SK-N-MC (cell line): Measurements from ENCODE around the gene SYCE3.

Experiments
- DNase-seq: peaks from one replicate; pipeline ENCODE4 v3.0.0-alpha.2; 2011; ENCODE audit warnings: low read depth, low spot score
- H3K27ac ChIP-seq: fragments of 200-600 bp; sonication (generic); 2 replicates; pipeline ENCODE4 v1.5.1; 2016; ENCODE audit warnings: mixed run types
- H3K36me3 ChIP-seq: fragments of 200-600 bp; sonication (generic); 2 replicates; pipeline ENCODE4 v1.6.1; 2017; ENCODE audit warnings: antibody characterized with exemption, low read length, mixed read lengths; ENCODE audit not compliant: insufficient read depth
- H3K4me3 ChIP-seq: fragments of 200-600 bp; sonication (generic); 2 replicates; pipeline ENCODE4 v1.5.1; 2016
- H3K9ac ChIP-seq: fragments of 200-600 bp; sonication (generic); 2 replicates; pipeline ENCODE4 v1.8.0; 2017; ENCODE audit warnings: mixed run types, mixed read lengths; ENCODE audit not compliant: insufficient read length
- H3K9me3 ChIP-seq: fragments of 200-600 bp; sonication (generic); 2 replicates; pipeline ENCODE4 v1.6.1; 2017; ENCODE audit warnings: low read depth, mild to moderate bottlenecking, antibody characterized with exemption, low read length, moderate library complexity, mixed read lengths
- EZH2 ChIP-seq: fragments of 200-600 bp; sonication (generic); IDR thresholded peaks from one replicate; pipeline ENCODE4 v1.6.1; 2017; ENCODE audit warnings: antibody characterized with exemption
- FOXP2 ChIP-seq: optimal IDR thresholded peaks from 2 replicates; pipeline ENCODE3; 2011; ENCODE audit warnings: mild to moderate bottlenecking, moderate library complexity; ENCODE audit not compliant: insufficient read depth; ENCODE audit errors: extremely low read length, control extremely low read depth
- POLR2AphosphoS5 ChIP-seq: IDR thresholded peaks from 2 replicates; pipeline ENCODE4 v1.6.1; 2012; ENCODE audit warnings: mild to moderate bottlenecking, low read depth, low read length, borderline replicate concordance

The SYCE3 gene

DNA sequence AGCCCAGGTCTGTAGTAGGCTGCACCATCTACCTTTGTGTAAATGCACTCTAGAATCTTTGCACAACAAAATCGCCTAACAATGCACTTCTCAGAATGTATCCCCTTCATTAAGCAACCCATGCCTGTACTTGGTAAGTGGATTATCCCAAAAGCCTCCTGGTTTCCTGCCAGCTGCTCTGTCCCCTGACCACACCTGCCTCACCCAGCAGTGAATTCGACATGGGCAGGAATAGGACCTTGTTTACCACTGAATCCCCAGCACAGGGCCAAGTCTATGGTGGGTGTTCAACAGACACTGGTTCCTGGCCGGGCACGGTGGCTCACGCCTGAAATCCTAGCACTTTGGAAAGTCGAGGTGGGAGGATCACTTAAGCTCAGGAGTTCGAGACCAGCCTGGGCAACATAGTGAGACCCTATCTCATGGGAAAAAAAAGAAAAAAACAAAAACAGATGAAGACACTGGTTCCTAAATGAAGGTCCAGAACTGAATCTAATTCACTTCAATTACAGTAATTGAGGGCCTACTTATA, 5.1 kb upstream of the SYCE3 start:
- TF ChIP-seq POLR2AphosphoS5 (no peak), FOXP2 (no peak), EZH2 (no peak)
- H3K9me3 ChIP-seq, result no peaks in the 10 kb centered on the region
- no peak overlapping the region for H3K4me3 ChIP-seq
- no peaks in the 10 kb centered on the region; the same call in 1 of the 2 replicates for H3K36me3 ChIP-seq
- H3K27ac ChIP-seq, result no peak overlapping the region
- no peak overlapping the region for H3K9ac ChIP-seq
- DNase-seq, result no peak

DNA sequence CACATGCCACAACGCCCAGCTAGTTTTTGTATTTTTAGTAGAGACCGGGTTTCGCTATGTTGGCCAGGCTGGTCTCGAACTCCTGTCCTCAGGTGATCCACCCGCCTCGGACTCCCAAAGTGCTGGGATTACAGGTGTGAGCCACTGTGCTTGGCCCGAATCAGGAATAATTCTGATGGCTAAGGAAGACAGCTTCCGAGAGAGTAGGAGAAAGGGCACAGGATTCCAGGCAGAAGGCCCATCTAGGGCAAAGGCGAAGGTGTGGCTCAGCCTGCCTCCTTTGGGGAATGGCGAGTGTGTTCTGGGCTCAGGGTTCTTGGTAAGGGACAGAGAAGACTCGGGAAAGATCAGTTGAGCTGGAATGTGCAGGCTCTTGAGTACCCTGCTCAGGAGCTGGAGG, 1.6 kb upstream of the SYCE3 start:
- Histone ChIP-seq H3K9ac (no peak overlapping the region), H3K9me3 (no peaks in the 10 kb centered on the region), H3K4me3 (no peak overlapping the region), H3K36me3 (no peaks in the 10 kb centered on the region), H3K27ac (no peak overlapping the region)
- TF ChIP-seq EZH2 (no peak), FOXP2 (no peak), POLR2AphosphoS5 (no peak)
- DNase-seq, result no peak

DNA sequence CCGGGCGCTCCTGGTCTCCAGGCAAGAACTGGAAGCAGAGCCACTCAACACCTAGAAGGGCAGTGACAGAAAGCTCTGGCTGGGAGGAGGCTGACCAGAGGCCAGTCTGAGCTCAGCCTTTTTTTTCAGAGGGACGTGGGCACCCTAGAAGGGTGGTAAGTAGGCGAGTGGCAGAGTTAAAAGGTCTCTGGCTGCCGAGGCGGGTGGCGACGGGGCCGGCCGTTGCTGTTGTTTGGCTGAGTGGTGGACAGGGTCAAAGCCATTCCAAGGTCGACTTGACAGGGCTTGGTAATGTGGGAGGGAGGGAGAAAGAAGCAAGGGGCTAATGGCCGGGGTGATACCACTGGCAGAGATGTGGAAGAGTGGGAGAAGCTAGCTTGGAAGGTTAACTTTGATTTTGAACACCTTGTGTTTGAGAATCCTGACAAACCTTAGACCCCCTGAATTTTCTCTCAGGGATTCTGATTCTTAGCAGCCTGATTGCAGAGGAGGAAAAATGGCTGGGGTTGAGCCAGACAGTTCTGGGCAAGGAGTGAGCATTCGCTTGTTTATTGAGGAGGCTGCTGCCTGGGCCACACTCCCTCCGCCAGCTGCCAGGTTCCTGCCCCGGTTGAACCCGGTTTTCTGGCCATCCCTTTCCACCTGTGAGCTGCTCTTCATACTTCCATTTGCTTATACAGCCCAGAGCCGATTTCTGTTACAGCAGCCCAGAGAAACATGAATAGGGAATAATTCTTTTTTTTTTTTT, 868 bp upstream of the SYCE3 start:
- peak overlapping the region; percentile 89 for H3K4me3 ChIP-seq
- H3K27ac ChIP-seq, result no peak overlapping the region
- H3K9me3 ChIP-seq, result no peaks in the 10 kb centered on the region
- no peak for TF ChIP-seq FOXP2
- TF ChIP-seq EZH2, result no peak
- TF ChIP-seq POLR2AphosphoS5, result no peak
- H3K9ac ChIP-seq, result peak overlapping the region; percentile 72
- no peak for DNase-seq
- H3K36me3 ChIP-seq, result no peaks in the 10 kb centered on the region

DNA sequence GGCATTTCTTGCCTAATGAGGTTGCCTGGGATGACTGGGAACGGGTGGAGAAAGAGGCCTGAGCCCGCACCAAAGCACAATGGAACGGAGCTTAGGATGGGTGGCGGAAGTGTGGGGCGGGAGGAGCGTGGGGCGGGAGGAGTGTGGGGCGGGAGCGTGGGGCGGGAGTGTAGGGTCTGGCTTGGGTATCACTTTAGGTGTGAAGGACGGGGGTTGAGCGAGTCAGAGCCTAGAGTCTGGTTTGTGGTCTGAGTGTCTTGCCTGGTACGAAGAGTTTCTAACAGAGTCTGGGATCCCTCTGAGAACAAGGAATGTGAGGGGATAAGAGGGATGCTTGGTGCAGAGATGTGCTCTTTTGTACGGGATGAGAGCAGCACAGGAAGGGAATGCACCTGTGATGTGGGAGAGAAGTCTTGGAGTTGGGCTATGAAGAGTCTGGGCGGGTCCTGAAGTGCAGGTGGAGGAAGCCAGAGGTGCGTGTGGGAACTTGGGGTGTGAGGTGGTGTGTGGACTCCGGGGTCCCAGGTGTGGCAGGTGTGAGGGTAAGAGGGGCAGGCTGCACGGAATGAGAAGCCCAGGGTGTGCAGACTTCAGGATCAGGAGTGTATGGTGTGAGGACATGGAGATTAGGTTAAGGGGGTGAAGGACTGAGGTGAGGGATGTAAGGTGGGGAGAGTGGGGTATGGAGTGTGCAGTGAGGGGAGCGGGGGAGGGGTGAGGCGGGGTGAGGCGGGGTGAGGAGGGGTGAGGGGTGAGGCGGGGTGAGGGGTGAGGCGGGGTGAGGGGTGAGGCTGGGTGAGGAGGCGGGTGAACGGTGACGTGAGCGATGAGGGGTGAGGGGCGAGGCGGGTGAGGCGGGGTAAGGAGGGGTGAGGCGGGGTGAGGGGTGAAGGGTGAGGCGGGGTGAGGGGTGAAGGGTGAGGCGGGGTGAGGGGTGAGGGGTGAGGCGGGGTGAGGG, 1.0 kb downstream of the SYCE3 start:
- H3K9ac ChIP-seq, result no peak overlapping the region

DNA sequence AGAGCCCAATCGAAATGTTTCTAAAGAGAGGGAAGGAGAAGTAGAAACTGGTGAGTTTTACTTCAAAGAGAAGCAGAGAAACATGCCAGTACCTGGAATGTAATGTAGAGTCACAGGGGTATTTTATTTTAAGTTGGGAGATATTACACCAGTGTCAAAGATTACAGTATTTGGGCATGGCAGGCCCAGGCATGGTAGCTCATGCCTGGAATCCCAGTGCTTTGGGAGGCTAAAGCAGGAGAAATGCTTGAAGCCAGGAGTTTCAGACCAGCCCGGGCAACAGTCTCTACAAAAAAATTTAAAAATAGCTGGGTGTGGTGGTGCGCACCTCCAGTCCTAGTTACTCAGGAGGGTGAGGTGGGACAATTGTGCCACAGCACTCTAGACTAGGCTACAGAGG, 2.7 kb downstream of the SYCE3 start:
- no peak overlapping the region for H3K27ac ChIP-seq
- TF ChIP-seq EZH2 (no peak), FOXP2 (no peak), POLR2AphosphoS5 (no peak)
- H3K9ac ChIP-seq, result no peak overlapping the region
- no peak overlapping the region for H3K4me3 ChIP-seq
- no peaks in the 10 kb centered on the region for H3K9me3 ChIP-seq
- no peaks in the 10 kb centered on the region for H3K36me3 ChIP-seq
- DNase-seq, result no peak

More for the DNA sequence above, 1.0 kb downstream of the SYCE3 start:
- Histone ChIP-seq H3K27ac (no peak overlapping the region), H3K4me3 (no peak overlapping the region), H3K9me3 (no peaks in the 10 kb centered on the region), H3K36me3 (no peaks in the 10 kb centered on the region)
- TF ChIP-seq EZH2 (no peak), POLR2AphosphoS5 (no peak), FOXP2 (no peak)
- DNase-seq, result no peak

DNA sequence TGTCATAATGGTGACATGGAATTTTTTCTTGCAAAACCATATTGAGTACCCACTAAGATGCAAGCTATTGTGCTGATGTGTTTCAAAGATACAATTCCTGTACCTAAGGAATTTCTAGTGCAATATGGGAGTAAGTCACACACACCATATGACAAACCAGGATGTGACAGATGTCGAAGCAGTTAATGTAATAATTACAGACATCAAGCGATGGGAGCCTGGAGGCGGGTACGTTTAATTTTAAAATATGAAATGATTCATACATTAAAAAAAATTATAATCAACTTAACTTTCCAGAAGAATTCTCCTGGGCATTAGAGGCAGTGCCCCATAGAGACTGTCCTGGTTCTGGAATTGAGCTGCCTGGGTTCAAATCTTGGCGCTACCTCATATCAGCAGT, 6.0 kb downstream of the SYCE3 start:
- Histone ChIP-seq H3K9ac (no peak overlapping the region), H3K27ac (no peak overlapping the region), H3K9me3 (no peaks in the 10 kb centered on the region), H3K4me3 (no peak overlapping the region), H3K36me3 (no peaks in the 10 kb centered on the region)
- TF ChIP-seq POLR2AphosphoS5 (no peak), EZH2 (no peak), FOXP2 (no peak)
- no peak for DNase-seq

DNA sequence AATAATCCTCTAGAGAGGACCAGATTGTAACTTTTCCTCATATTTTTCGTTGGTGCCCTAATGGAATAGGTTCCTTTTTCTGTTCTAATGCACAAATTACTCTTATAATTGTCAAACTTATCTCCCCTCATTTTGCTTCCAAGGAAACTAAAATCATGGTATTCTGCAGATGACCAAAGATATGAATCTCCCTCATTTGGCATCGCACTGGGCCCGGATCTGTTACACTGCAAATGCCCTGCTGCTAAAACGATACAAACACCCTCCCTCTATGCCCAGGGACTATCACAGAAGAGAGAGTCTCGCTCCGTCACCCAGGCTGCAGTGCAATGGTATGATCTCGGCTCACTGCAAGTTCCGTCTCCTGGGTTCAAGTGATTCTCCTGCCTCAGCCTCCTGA, 9.4 kb downstream of the SYCE3 start:
- TF ChIP-seq POLR2AphosphoS5, result no peak
- TF ChIP-seq EZH2, result no peak
- no peak for TF ChIP-seq FOXP2
- Histone ChIP-seq H3K36me3 (no peaks in the 10 kb centered on the region), H3K9ac (no peak overlapping the region), H3K4me3 (no peak overlapping the region), H3K27ac (no peak overlapping the region), H3K9me3 (no peaks in the 10 kb centered on the region)
- no peak for DNase-seq

DNA sequence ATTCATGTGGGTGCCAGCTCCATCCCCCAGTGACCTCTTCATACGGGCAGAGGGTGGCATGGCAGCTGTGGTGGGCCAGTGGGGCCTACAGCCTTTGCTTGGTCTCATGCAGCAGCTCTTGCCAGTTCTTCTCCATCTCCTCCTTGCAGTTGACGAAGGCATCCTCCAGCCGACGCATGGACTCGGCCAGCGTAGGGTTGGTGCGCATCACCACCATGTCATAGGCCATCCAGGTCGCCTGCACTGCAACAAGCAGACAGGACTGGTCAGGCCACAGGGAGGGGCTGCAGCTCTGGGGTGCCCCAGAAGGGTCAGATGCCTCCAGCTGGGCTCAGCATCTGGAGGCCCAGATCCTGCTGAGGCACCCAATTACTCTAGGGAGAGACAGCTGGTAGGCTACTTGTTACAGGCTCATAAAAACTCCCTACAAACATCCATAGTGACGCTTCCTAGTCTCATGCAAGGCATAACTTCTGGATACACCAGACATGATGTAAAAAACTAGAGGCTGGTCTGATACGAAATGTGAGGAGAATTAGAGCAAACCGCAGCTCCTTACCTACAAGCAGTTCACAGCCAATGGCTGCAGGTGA, 11.5 kb downstream of the SYCE3 start:
- no peak overlapping the region for H3K4me3 ChIP-seq
- TF ChIP-seq EZH2 (no peak), POLR2AphosphoS5 (no peak), FOXP2 (no peak)
- no peaks in the 10 kb centered on the region for H3K36me3 ChIP-seq
- H3K9me3 ChIP-seq, result no peaks in the 10 kb centered on the region
- no peak overlapping the region for H3K9ac ChIP-seq
- no peak for DNase-seq
- no peak overlapping the region for H3K27ac ChIP-seq
